Stimulated activated CD8-positive, alpha-beta memory T cell treated with anti-CD3 and anti-CD28 coated beads, Interleukin-15, amount 100 ng/mL, for 24 hours (primary cell): ENCODE results near the gene SLC25A27.

ENCODE experiments used
- DNase-seq: peaks from one replicate; pipeline ENCODE4 v3.0.0-alpha.2; 2020; ENCODE audit warnings: low read depth

Gene SLC25A27

DNA sequence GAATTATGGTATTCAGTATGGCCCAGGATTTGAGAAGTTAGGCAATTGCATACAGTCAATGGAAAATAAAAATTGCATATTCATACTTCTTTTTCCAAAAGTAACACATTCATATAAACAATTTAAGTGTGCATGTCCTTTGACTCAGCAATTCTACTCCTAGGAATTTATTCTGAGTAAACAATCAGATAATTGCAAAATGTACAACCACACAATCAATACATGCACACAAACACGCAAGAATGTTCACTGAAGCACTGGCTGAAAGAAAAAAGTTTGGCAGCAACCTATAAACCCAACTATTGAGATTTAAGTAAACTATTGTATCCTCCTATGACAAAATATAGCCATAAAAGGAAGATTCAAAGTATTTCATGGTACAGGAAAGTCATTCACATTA is 1.8 kb upstream of the SLC25A27 start:
- DNase-seq = no peak

DNA sequence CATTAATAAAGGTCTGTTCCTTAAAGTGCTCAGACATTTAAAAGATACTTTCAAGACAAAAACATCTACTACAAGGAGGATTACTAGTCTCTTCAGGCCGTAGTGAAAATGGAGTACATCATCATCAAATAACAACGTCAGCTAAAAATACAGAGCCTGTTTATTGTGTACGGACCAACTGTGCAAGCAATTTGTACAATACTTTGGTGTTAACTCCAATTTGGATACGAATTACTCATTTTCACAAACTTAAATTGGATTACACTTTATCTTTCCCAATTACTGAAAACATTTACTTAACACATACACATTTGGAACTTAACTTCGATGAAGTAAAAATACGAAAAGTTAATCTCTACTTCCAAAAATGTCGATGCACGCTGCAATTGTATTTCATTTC is 959 bp upstream of the SLC25A27 start:
- DNase-seq = no peak

DNA sequence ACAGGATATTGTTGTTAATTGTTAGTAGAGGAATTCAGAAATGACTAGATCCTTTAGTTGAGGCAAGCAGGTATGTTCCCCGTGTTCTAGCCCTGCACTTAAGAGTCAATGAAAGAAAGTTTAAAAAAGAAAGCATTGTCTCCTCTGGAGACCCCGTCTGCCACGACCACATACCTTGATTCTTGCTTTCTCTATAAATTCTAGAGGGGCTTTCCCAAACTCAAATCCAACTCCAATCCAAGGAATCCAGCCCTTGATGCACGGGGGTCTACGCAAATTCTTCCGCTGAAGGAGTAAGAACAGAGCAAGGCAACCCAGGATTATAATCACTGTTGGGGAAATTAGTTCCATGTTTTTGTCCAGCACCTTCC is 558 bp upstream of the SLC25A27 start:
- no peak for DNase-seq

DNA sequence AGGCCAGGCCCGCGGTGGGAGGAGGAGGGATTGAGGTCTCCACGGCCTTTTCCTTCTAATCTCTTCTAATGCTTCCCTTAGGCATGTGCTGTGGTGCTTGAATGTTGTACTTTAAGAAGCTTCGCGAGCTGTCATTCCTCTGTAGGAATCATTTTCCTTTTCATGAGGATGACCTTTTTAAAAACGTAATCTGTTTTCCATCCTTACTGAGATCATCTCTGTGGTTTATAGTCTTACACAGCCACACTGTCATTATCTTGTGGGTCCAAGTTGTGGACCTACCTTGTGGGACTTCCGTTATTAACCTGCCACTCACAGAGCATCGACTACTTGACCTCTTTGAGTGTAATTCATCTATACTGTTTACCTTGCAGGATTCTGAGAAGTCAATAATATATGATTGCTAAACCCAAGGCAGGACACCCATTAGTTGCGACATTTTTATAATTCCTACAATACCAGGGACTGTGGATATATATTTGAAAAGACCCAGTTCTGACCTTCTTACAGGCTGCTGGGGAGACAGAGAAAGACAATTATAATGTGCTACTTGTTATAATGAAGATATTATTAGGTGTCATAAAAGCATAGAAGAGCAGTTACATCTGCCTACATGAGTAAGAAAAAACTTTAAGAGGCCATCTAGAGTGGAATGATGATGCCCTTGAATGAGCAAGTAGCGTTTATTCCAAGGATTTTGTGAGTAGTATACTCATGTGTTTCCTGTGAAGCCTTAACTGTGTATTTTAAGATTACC is 842 bp downstream of the SLC25A27 start:
- DNase-seq = no peak

DNA sequence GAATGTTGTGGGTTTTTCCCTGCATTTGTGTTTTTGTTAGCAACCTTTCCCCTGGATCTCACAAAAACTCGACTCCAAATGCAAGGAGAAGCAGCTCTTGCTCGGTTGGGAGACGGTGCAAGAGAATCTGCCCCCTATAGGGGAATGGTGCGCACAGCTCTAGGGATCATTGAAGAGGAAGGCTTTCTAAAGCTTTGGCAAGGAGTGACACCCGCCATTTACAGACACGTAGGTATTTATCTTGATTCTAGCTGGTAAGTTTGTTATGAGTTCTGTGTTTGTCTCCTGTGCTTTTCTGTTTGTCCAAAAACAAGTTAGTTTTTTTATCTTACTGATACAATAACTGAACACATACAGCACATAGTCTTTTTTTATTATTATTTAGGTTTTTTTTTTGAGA is 3.0 kb downstream of the SLC25A27 start:
- DNase-seq = no peak

DNA sequence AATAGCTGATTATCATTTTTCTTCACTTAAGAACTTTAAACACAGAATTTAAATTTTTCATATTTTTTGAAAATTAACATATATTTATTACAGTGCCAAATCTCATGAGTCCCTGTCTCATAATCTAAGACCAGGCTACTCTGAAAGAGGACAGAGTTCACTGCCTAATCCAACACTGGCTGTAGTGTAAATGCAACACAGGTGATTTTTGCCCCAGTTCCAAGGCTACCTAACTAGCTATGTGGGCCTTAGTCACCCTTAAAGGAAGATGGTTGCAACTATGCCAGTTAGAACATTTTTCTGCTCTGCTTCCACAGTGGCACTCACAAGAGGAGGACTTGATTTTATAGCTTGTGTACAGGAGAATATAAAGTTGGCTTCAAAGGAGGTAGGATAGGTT is 4.9 kb downstream of the SLC25A27 start:
- no peak for DNase-seq

DNA sequence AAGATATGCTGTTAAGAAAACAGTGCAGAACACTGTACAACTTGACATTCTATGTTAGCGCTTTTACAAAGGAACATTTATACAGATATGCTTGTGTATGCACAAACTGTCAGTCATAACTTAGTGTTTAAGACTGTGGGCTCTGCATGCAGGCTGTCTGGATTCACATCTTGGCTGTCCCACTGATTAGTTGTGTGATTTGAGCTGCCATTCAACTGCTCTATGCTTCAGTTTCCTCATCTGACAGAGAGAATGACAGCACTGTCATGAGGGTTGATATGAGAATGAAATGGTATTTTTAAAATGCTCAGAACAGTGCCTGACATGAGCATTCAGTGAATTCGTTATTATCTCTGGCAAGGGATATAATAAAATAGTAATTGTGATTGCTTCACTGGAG is 8.7 kb downstream of the SLC25A27 start:
- DNase-seq = no peak

DNA sequence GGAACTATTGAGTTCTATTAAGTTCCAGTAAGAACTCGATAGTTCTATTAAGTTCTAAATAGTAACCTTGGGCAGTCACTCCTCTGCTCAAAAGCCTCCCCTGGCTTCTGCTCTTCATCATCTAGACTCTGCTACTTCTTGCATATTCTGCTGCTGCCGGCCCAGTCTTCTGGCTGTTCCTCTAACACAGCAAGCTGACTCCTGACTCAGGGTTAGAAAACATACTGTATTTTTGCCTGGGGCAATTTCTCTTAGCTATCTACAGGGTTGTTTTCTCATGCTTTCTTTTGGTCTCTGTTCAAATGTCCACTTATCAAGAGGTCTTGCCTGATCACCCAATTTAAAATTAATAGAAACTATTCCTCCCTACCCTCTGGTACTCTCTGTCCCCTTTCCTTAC is 14.6 kb downstream of the SLC25A27 start:
- DNase-seq = no peak

DNA sequence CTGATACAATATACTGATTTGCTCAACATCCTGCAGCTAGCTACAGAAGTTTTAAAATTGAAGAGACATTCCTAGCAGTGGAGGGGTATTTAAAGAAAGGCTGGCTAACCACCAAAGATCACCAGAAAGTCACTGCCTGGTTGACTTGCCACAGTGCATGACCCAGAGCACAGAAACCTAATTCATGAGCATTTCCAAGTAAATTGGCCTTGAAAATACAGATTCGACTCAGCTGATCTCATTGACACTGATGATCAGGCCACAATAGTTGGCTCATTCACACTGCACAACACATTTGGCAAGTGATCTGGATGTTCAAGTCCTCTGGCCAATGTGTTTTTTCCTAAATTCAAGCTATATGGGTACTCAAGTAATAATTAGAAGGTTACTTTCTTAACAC is 21.6 kb downstream of the SLC25A27 start:
- DNase-seq = no peak

DNA sequence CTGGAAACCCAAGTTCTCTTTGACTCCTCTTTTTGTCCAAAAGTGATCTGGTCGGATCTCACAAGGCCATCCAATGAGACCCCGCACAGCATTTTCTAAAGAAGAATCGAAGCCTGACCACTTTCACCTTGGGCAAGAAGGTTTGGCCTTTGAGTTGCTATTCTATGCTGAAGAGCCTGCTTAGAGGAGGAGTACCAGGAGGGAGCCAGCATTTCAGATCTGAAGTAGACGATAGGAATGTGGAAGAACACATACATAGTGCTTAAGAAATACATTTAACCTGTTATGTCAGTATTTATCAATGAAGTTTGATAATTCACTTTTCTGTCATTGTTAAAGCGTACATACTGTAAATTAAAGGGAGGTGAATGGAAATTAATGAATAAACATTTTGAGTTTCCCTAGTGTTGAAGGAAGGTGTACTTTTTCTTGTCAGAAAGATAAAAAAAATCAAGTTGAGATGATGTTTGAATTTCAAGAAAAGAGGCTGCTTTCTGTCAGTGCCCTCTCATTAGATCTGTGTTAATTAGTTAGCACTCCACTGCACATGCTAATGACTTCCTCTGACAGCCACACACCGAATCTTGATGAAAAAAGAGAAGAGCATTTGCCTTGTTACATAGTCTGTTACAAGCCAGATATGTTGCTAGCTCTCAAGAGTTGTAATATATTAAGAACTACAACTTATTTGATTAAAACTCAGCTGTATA is 24.0 kb downstream of the SLC25A27 start:
- DNase-seq = no peak

DNA sequence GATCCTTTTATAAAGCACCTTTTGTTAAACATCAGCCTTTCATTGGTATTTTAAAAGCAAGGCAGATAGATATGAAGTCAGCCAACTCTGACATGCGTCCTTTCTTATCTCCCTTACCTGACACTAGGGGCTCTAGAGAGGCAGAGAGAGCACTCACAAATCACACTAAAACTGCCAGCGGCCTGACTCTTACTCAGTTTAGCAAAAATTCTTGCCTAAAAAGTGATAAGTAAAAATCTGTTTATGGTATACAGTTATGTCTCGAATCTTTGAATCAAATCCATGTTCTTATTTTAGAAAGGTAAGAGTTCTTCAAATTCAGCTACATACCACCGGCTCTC is 24.5 kb downstream of the SLC25A27 start:
- no peak for DNase-seq

DNA sequence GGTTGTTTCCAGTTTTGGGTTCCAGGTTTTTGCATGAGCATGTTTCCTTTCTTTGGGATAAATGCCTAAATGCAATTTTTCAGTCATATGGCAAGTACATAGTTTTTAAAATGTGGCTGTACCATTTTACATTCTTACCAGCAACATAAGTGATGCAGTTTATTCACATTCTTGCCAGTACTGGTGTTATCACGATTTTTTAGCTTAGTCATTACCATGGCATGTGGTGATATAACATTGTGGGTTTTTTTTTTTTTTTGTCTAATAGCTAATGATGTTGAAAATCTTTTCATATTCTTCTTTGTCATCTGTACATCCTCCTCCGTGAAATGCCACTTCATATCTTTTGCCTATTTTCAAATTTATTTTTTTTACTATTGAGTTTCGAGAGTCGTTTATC is 32.0 kb downstream of the SLC25A27 start:
- no peak for DNase-seq

DNA sequence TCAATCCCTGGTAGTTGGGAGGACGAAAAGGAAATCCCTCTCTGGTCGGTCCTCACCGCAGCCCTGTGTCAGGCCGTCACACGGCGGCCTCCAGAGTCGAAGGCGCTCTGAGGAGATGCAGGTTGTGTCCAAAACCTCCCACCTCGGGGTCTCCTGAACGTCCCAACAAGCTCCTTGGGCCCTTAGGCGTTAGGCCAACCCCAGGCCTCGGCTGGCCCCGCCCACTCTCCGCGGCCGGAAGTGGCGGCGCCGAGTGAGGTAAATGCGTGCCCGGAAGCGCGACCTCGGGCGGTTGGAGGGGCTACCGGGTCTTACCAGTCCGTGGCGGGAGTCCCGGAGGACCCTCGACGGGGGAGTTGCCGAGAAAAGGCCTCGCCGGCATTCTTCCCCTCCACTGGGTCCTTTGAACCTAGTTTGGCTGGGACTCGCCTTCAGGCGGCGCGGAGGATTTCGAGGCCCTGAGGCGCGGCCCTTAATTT is 34.9 kb downstream of the SLC25A27 start, which contains the start of gene TDRD6:
TDRD6 (plus strand) TSS at position 267 of the 479 bp plus-strand sequence. CDS start 244 bp downstream, outside the sequence.
- DNase-seq = no peak

DNA sequence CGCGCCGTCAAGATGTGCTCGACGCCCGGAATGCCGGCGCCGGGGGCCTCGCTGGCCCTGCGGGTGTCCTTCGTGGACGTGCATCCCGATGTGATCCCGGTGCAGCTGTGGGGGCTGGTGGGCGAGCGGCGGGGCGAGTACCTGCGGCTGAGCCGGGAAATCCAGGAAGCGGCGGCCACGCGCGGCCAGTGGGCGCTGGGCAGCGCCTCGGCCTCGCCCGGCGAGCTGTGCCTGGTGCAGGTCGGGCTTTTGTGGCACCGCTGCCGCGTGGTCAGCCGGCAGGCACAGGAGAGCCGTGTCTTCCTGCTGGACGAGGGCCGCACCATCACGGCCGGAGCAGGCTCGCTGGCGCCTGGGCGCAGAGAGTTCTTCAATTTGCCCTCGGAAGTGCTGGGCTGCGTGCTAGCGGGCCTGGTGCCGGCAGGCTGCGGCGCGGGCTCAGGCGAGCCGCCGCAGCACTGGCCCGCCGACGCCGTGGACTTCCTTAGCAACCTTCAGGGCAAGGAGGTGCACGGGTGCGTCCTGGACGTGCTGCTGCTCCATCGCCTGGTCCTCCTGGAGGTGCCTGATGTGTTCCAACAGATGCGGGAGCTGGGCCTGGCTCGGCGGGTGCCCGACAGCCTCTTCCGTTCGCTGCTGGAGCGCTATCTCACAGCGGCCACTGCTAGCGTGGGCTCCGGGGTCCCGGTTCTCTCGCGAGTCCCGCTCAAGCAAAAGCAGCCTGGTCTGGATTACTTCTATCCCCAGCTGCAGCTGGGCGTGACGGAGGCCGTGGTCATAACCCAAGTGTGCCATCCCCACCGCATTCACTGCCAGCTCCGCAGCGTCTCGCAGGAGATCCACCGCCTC is 35.6 kb downstream of the SLC25A27 start:
- no peak for DNase-seq

DNA sequence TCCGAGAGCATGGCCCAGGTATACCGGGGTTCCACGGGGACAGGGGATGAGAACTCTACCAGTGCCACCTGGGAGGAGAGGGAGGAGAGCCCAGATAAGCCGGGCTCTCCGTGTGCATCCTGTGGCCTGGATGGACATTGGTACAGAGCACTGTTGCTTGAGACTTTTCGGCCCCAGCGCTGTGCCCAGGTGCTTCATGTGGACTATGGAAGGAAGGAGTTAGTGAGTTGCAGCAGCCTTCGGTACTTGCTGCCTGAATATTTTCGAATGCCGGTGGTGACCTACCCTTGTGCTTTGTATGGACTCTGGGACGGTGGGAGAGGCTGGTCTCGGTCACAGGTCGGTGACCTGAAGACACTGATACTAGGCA is 36.2 kb downstream of the SLC25A27 start:
- DNase-seq = no peak

DNA sequence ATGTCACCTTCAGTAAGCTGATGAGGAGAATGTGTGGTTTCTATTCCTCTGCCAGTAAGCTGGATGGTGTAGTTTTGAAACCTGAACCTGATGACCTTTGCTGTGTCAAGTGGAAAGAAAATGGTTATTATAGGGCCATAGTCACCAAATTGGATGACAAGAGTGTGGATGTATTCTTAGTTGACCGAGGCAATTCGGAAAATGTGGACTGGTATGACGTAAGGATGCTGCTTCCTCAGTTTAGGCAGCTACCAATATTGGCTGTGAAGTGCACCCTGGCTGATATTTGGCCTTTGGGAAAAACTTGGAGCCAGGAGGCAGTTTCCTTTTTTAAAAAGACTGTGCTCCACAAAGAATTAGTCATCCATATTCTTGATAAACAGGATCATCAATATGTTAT is 36.9 kb downstream of the SLC25A27 start:
- DNase-seq = no peak

DNA sequence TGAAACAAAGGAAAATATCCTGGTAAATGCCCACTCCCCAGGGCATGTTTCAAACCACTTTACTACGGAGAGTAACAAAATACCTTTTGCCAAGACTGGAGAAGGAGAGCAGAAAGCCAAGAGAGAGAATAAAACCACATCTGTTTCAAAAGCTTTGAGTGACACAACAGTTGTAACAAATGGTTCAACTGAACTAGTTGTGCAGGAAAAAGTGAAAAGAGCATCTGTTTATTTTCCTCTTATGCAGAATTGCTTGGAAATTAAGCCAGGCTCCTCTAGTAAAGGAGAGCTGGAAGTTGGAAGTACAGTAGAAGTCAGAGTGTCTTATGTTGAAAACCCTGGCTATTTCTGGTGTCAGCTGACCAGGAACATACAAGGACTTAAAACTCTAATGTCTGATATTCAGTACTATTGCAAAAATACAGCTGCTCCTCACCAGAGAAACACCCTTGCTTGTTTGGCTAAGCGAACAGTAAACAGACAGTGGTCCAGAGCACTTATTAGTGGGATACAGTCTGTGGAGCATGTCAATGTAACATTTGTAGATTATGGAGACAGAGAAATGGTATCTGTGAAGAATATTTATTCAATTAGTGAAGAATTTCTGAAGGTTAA is 37.5 kb downstream of the SLC25A27 start:
- DNase-seq = no peak

DNA sequence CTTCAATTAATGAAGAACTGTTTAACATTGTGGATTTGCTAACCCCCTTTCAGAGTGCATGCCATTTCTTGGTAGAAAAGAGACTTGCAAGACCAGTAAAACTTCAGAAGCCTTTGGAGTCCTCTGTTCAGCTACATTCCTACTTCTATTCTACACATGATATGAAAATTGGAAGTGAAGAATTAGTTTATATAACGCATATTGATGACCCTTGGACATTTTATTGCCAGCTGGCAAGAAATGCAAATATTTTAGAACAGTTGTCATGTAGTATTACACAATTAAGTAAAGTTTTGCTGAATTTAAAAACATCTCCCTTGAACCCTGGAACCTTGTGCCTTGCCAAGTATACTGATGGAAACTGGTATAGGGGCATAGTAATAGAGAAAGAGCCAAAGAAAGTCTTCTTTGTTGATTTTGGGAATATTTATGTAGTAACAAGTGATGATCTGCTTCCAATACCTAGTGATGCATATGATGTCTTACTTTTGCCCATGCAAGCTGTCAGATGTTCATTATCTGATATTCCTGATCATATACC is 38.2 kb downstream of the SLC25A27 start:
- no peak for DNase-seq

DNA sequence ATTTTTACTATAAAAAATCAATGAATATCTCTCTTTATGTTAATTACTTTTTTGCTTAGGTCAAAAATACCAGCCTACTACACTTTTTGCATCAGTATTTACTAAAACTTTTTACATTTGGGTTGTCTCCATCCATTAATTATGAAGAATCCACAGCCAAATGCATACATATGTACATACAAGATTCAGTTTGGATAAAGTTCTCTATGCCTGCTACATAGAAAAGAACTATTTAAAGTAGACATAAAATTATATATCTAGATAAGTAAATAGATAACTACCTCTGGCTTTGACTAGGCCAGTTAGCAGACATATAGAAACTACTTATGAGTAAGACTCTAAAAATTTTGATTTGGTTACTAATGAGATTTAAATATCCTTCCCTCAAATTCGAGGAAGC is 47.2 kb downstream of the SLC25A27 start:
- DNase-seq = no peak

DNA sequence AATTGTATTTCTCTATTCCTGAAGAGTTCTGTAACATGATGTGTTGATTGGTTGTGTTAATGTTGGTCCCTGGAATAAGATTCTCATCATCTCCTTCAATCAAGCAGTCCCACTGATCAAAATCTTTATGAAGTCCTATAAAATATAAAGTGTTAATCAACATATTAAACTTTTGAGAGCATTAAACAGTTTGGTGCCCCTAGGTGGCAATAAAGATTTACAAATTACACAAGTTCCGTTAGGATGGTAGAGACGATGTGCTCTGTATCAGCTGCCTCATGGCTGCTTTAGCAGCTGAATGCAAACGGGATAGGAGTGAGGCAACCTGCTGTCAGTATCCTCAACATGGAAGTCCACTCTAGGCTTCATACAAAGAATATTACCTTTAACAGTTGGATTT is 51.8 kb downstream of the SLC25A27 start:
- no peak for DNase-seq

DNA sequence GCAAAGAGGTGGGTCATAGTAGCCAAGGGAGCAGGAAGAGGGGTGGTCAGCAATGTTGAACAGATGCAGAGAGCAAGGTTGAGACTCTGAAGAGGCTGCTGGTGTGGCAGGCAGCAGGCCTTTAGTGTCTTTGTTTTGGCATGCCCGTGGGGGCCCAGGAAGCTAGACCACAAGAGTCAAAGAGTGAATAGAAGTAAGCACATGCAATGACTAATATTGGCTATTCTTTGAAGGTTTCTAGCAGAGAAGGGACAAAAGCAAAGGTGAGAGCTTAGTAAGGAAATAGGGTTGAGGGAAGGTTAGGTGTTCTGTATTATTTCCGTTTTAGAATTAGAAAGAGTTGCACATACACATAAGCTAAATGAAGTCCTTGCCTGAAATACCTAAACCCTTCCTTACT is 53.7 kb downstream of the SLC25A27 start:
- DNase-seq = no peak

DNA sequence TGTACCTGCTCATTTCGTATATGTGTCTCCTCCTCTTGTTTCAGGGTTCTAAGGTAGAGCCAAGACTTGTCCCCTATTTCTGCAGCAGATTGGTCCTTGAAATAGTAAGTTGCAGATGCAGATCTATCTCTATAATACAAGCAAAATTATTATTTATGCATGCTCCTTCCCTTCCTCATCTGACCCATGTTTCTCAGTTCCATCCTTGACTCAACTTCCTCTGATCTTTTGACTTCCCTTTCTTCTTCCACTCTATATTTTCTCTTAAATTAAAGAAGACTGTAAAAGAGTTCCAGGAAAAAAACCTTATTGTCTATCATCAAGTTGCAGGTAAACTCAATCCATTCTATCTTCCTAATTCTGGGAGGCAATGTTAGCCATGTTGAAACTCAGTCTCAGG is 58.7 kb downstream of the SLC25A27 start:
- no peak for DNase-seq
